Right atrium auricular region (tissue), 2 donors: ENCODE results near the gene RNF4. TPM values are rescaled to one million over a fixed set of nuclear protein-coding genes. Genes with fewer than 3 reads are reported as not detected.

ENCODE experiments used
- DNase-seq: peaks from one replicate; pipeline ENCODE4 v3.0.0-alpha.2; 2019; ENCODE audit warnings: low spot score
- H3K27ac ChIP-seq, 2 donors: fragments of 200-600 bp; sonication (generic); 1 replicate in 1 of 2; 2 replicates in 1 of 2; pipeline ENCODE4 v1.5.1; 2016 to 2019
- H3K27me3 ChIP-seq, 2 donors: fragments of 200-600 bp; sonication (generic); one replicate each; pipeline versions ENCODE4 v1.5.1 to v1.6.0; 2017 to 2019
- H3K36me3 ChIP-seq: fragments of 200-600 bp; sonication (generic); one replicate; pipeline ENCODE4 v1.5.1; 2016
- H3K4me1 ChIP-seq, 2 donors: fragments of 200-600 bp; sonication (generic); one replicate each; pipeline versions ENCODE4 v1.5.1 to v1.6.0; 2017 to 2019
- H3K4me3 ChIP-seq, 2 donors: fragments of 200-600 bp; sonication (generic); 1 replicate in 1 of 2; 2 replicates in 1 of 2; pipeline ENCODE4 v1.5.1; 2017 to 2019; ENCODE audit warnings: mild to moderate bottlenecking in 1 of 2, moderate library complexity in 1 of 2
- H3K9me3 ChIP-seq, 2 donors: fragments of 200-600 bp; sonication (generic); one replicate each; pipeline ENCODE4 v1.5.1; 2019
- CTCF ChIP-seq, 2 donors: fragments of 200-600 bp; sonication (generic); IDR thresholded peaks; one replicate each; pipeline ENCODE4 v1.5.1; 2019; ENCODE audit warnings: antibody characterized with exemption in 2 of 2
- total RNA-seq, 2 donors: library from RNA; depleted of rRNA; stranded (reverse); fragments of >200 nt; gene quantifications; one replicate each; pipeline ENCODE4 v1.1.0, GENCODE V29; 2016

Gene RNF4
- 10 to 100 TPM; 30.0 to 31.3 TPM for total RNA-seq

- peak; percentile 98 for DNase-seq
- no peaks in the 10 kb centered on the region for H3K9me3 ChIP-seq
- H3K4me1 ChIP-seq, result peaks cover 0 to 27% of the 10 kb centered on the region in 2 donors
- peak within 1 kb of the TSS; percentile 85 to 99 for H3K4me3 ChIP-seq
- H3K36me3 ChIP-seq, result peaks cover 15% of the 10 kb centered on the region
- peak within 1 kb of the TSS; percentile 94 to 95 for H3K27ac ChIP-seq
- H3K27me3 ChIP-seq, result no peaks in the 10 kb centered on the region
- TF ChIP-seq CTCF (IDR thresholded peaks at IDR 0.05), result peak in 1 of 2 donors; percentile 6
Measured at GRCh38 chr4:2468456-2469191, at the start of gene RNF4. Gene RNF4, plus strand, starts transcription at chr4:2469106. Its CDS starts 21,388 bp downstream, at chr4:2490494.

GRCh38 chr4:2419814-2420213, 49.1 kb upstream of the RNF4 start:
- no peak for DNase-seq
- TF ChIP-seq CTCF (IDR thresholded peaks at IDR 0.05), result no peak
- no peak overlapping the region for H3K4me3 ChIP-seq
- H3K36me3 ChIP-seq, result no peaks in the 10 kb centered on the region
- H3K27me3 ChIP-seq, result no peaks in the 10 kb centered on the region
- H3K9me3 ChIP-seq, result no peaks in the 10 kb centered on the region
- no peak overlapping the region for H3K27ac ChIP-seq
- H3K4me1 ChIP-seq, result peaks cover 0 to 28% of the 10 kb centered on the region in 2 donors

GRCh38 chr4:2421928-2422327, 47.0 kb upstream of the RNF4 start:
- no peaks in the 10 kb centered on the region for H3K27me3 ChIP-seq
- H3K4me1 ChIP-seq, result peaks cover 0 to 16% of the 10 kb centered on the region in 2 donors

GRCh38 chr4:2423066-2423465, 45.8 kb upstream of the RNF4 start:
- H3K4me1 ChIP-seq, result peaks cover 0 to 8% of the 10 kb centered on the region in 2 donors
- TF ChIP-seq CTCF (IDR thresholded peaks at IDR 0.05), result no peak
- no peak overlapping the region for H3K4me3 ChIP-seq
- H3K27ac ChIP-seq, result no peak overlapping the region
- no peak for DNase-seq
- no peaks in the 10 kb centered on the region for H3K27me3 ChIP-seq
- no peaks in the 10 kb centered on the region for H3K9me3 ChIP-seq
- H3K36me3 ChIP-seq, result no peaks in the 10 kb centered on the region

More at GRCh38 chr4:2421928-2422327, 47.0 kb upstream of the RNF4 start:
- no peak for TF ChIP-seq CTCF (IDR thresholded peaks at IDR 0.05)
- no peaks in the 10 kb centered on the region for H3K9me3 ChIP-seq
- no peak for DNase-seq
- H3K36me3 ChIP-seq, result no peaks in the 10 kb centered on the region
- H3K27ac ChIP-seq, result no peak overlapping the region
- H3K4me3 ChIP-seq, result no peak overlapping the region

- peaks cover 0 to 8% of the 10 kb centered on the region in 2 donors for H3K4me1 ChIP-seq
- no peaks in the 10 kb centered on the region for H3K36me3 ChIP-seq
- H3K9me3 ChIP-seq, result no peaks in the 10 kb centered on the region
- no peak overlapping the region for H3K27ac ChIP-seq
- no peak overlapping the region for H3K4me3 ChIP-seq
- no peak for TF ChIP-seq CTCF (IDR thresholded peaks at IDR 0.05)
- no peak for DNase-seq
- no peaks in the 10 kb centered on the region for H3K27me3 ChIP-seq
Measured at GRCh38 chr4:2423695-2424094, 45.2 kb upstream of the RNF4 start.
